Fibroblast of skin of left quadriceps (primary cell): ENCODE measurements around the gene AFM.
"Not testable (repeated sequence)": the region's sequence is repeated elsewhere in the genome, so short reads cannot be mapped to it uniquely, and the experiment has no call there.

ENCODE experiments used
- DNase-seq, 2 experiments: peaks; one replicate each; pipeline ENCODE4 v3.0.0-alpha.2; 2013; ENCODE audit warnings: low read depth in 2 of 2

Gene AFM

GRCh38 chr4:73505567-73505966, 24.0 kb downstream of the AFM start:
- no peak for DNase-seq

- no peak for DNase-seq
Measured at GRCh38 chr4:73507541-73507940, 26.0 kb downstream of the AFM start.

GRCh38 chr4:73508651-73509050, 27.1 kb downstream of the AFM start:
- DNase-seq, result no peak

GRCh38 chr4:73518340-73518739, 36.8 kb downstream of the AFM start:
- no peak for DNase-seq

GRCh38 chr4:73520821-73521220, 39.3 kb downstream of the AFM start:
- DNase-seq, result peak; percentile 45 to 52

GRCh38 chr4:73523126-73523525, 41.6 kb downstream of the AFM start:
- no peak for DNase-seq

- DNase-seq, result no peak
Measured at GRCh38 chr4:73525611-73526010, 44.1 kb downstream of the AFM start.

- DNase-seq, result no peak
Measured at GRCh38 chr4:73527196-73527595, 45.7 kb downstream of the AFM start.

GRCh38 chr4:73528171-73528570, 46.6 kb downstream of the AFM start:
- no peak for DNase-seq

GRCh38 chr4:73533515-73534422, 52.2 kb downstream of the AFM start:
- no peak for DNase-seq

GRCh38 chr4:73538162-73538561, 56.6 kb downstream of the AFM start:
- DNase-seq, result no peak

GRCh38 chr4:73539386-73539785, 57.8 kb downstream of the AFM start:
- peak; percentile 12 to 16 for DNase-seq

GRCh38 chr4:73540826-73541225, 59.3 kb downstream of the AFM start:
- DNase-seq, result peak; percentile 4 to 8

- DNase-seq, result no peak
Measured at GRCh38 chr4:73541251-73541650, 59.7 kb downstream of the AFM start.

- no peak for DNase-seq
Measured at GRCh38 chr4:73544620-73545019, 63.1 kb downstream of the AFM start.

GRCh38 chr4:73550865-73551264, 69.3 kb downstream of the AFM start:
- DNase-seq, result not testable (repeated sequence)
